IMR-90 (cell line): ENCODE results near the gene RCAN2. TPM values are rescaled to one million over a fixed set of nuclear protein-coding genes. Genes with fewer than 3 reads are reported as not detected.

Experiments used
- ATAC-seq: fragments of 200-7000 bp; cut with Tn5 transposase; 2 replicates; pipeline ENCODE4 v1.9.1; 2020; ENCODE audit warnings: low read depth, mild to moderate bottlenecking, moderate library complexity
- BruUV-seq: library from RNA; stranded (reverse); fragments of 400-500 nt; replicated peaks from 2 replicates; lab custom pipeline; 2021; lab: Mats Ljungman, UMichigan
- CTCF ChIA-PET: fragments of 300-600 bp; formaldehyde crosslinking; extraction: SDS; loops from one replicate; lab custom pipeline; 2021; ENCODE audit warnings: antibody characterized with exemption; lab: Yijun Ruan, JAX
- POLR2A ChIA-PET: fragments of 300-600 bp; sonication (Branson Sonifier 250); formaldehyde crosslinking; loops from one replicate; lab custom pipeline; 2022; ENCODE audit warnings: antibody characterized with exemption; ENCODE audit not compliant: unreplicated experiment; lab: Charles Lee
- DNase-seq: peaks from one replicate; pipeline ENCODE4 v3.0.0; 2013
- H2AFZ ChIP-seq: replicated peaks from 2 replicates; pipeline ENCODE3; 2013; ENCODE audit warnings: low read length, mild to moderate bottlenecking; ENCODE audit not compliant: poor library complexity
- H2AK5ac ChIP-seq: 2 replicates; pipeline ENCODE4 v1.6.1; 2013; ENCODE audit warnings: low read depth, low read length, inconsistent platforms
- H2AK9ac ChIP-seq: replicated peaks from 2 replicates; pipeline ENCODE3; 2013; ENCODE audit warnings: mild to moderate bottlenecking, low read depth, low read length, moderate library complexity; ENCODE audit not compliant: poor library complexity
- H2BK120ac ChIP-seq: 2 replicates; pipeline ENCODE4 v1.6.1; 2013; ENCODE audit warnings: low read depth, low read length, inconsistent platforms
- H2BK15ac ChIP-seq: 3 replicates; pipeline ENCODE4 v1.6.1; 2013; ENCODE audit warnings: low read depth, low read length, inconsistent platforms
- H2BK20ac ChIP-seq: 2 replicates; pipeline ENCODE4 v1.6.1; 2013; ENCODE audit warnings: low read depth, mild to moderate bottlenecking, inconsistent platforms, low read length, moderate library complexity
- H2BK5ac ChIP-seq: 2 replicates; pipeline ENCODE4 v1.6.1; 2013; ENCODE audit warnings: mild to moderate bottlenecking, low read depth, low read length, inconsistent platforms; ENCODE audit not compliant: poor library complexity, severe bottlenecking
- H3K14ac ChIP-seq: replicated peaks from 2 replicates; pipeline ENCODE4 v1.6.1; 2013; ENCODE audit warnings: low read depth, low read length, inconsistent platforms
- H3K18ac ChIP-seq: 2 replicates; pipeline ENCODE4 v1.6.1; 2013; ENCODE audit warnings: low read depth, low read length, control low read depth
- H3K23ac ChIP-seq: 2 replicates; pipeline ENCODE4 v1.6.1; 2013; ENCODE audit warnings: low read depth, low read length, inconsistent platforms
- H3K27ac ChIP-seq: 2 replicates; pipeline ENCODE4 v1.5.1; 2013; ENCODE audit warnings: mild to moderate bottlenecking, control low read depth, low read length; ENCODE audit not compliant: insufficient read depth
- H3K27me3 ChIP-seq: 2 replicates; pipeline ENCODE4 v1.6.1; 2013; ENCODE audit warnings: low read length; ENCODE audit not compliant: control insufficient read depth, insufficient read depth
- H3K36me3 ChIP-seq: 2 replicates; pipeline ENCODE4 v1.6.1; 2013; ENCODE audit warnings: low read length, mixed read lengths; ENCODE audit not compliant: control insufficient read depth, insufficient read depth
- H3K4ac ChIP-seq: 2 replicates; pipeline ENCODE4 v1.6.1; 2013; ENCODE audit warnings: low read depth, low read length, inconsistent platforms
- H3K4me1 ChIP-seq: 2 replicates; pipeline ENCODE4 v1.6.1; 2013; ENCODE audit warnings: low read length, mixed read lengths; ENCODE audit not compliant: control insufficient read depth, insufficient read depth
- H3K4me2 ChIP-seq: 2 replicates; pipeline ENCODE4 v1.6.1; 2013; ENCODE audit warnings: low read depth, mild to moderate bottlenecking, control low read depth, low read length, moderate library complexity
- H3K4me3 ChIP-seq: 2 replicates; pipeline ENCODE4 v1.5.1; 2013; ENCODE audit warnings: low read depth, mild to moderate bottlenecking, control low read depth, low read length, moderate library complexity; ENCODE audit not compliant: insufficient read depth
- H3K56ac ChIP-seq: 2 replicates; pipeline ENCODE4 v1.6.1; 2013; ENCODE audit warnings: low read length, inconsistent platforms; ENCODE audit not compliant: insufficient read depth; ENCODE audit errors: extremely low read depth
- H3K79me1 ChIP-seq, 2 experiments: 2 replicates each; pipeline ENCODE4 v1.6.1; 2013; ENCODE audit warnings: low read length in 2 of 2, inconsistent platforms in 1 of 2, low read depth in 1 of 2
- H3K9ac ChIP-seq: 2 replicates; pipeline ENCODE4 v1.6.1; 2013; ENCODE audit warnings: low read depth, low read length, control low read depth
- H3K9me1 ChIP-seq: 2 replicates; pipeline ENCODE4 v1.6.1; 2013; ENCODE audit warnings: low read length, inconsistent platforms; ENCODE audit not compliant: insufficient read depth
- H3K9me3 ChIP-seq: 2 replicates; pipeline ENCODE4 v1.6.1; 2013; ENCODE audit warnings: low read length; ENCODE audit not compliant: control insufficient read depth, insufficient read depth
- H4K20me1 ChIP-seq: 2 replicates; pipeline ENCODE4 v1.6.1; 2013; ENCODE audit warnings: low read length, inconsistent platforms; ENCODE audit not compliant: insufficient read depth
- H4K5ac ChIP-seq: 2 replicates; pipeline ENCODE4 v1.6.1; 2013; ENCODE audit warnings: mild to moderate bottlenecking, low read depth, low read length, control low read depth
- H4K8ac ChIP-seq, 2 experiments: 2 replicates each; pipeline ENCODE4 v1.6.1; 2013; ENCODE audit warnings: low read depth in 2 of 2, low read length in 2 of 2, control low read depth in 1 of 2, inconsistent platforms in 1 of 2
- H4K91ac ChIP-seq: 2 replicates; pipeline ENCODE4 v1.6.1; 2013; ENCODE audit warnings: low read depth, low read length, inconsistent platforms; ENCODE audit not compliant: insufficient read depth
- BHLHE40 ChIP-seq: fragments of 150-350 bp; IDR thresholded peaks from 2 replicates; pipeline ENCODE4 v1.6.1; 2016; ENCODE audit warnings: mild to moderate bottlenecking, low read depth, low read length
- MAZ ChIP-seq: IDR thresholded peaks from 2 replicates; pipeline ENCODE4 v1.6.1; 2012; ENCODE audit warnings: low read depth, mild to moderate bottlenecking, low read length, improper control_type of control experiment, moderate library complexity, borderline replicate concordance
- MXI1 ChIP-seq: IDR thresholded peaks from 2 replicates; pipeline ENCODE4 v1.6.1; 2012; ENCODE audit warnings: low read depth, mild to moderate bottlenecking, low read length, moderate library complexity, borderline replicate concordance
- POLR2A ChIP-seq: IDR thresholded peaks from 2 replicates; pipeline ENCODE4 v1.6.1; 2012; ENCODE audit warnings: mild to moderate bottlenecking, low read depth, low read length
- RAD21 ChIP-seq: IDR thresholded peaks from 2 replicates; pipeline ENCODE4 v1.6.1; 2012; ENCODE audit warnings: low read length, improper control_type of control experiment
- WGBS, 2 experiments: methylation state at CpG; one replicate each; pipeline versions ENCODE4 v1.1.5 to v1.1.7; 2013; ENCODE audit warnings: missing lambda C conversion rate in 2 of 2; ENCODE audit not compliant: insufficient read length in 1 of 2; ENCODE audit errors: extremely low coverage in 2 of 2; 5-methylcytosine and 5-hydroxymethylcytosine counted together
- dilution Hi-C: fragments of 300-500 bp; cut with HindIII; formaldehyde crosslinking; loops from one replicate; pipeline ENCODE4 v1.14.3; 2018; ENCODE audit warnings: low sequenced_read_pairs; ENCODE audit not compliant: unreplicated experiment
- in situ Hi-C: fragments of 300-500 bp; cut with MboI; formaldehyde crosslinking; loops from 3 replicates; pipeline ENCODE4 v1.14.3; 2019; ENCODE audit warnings: low sequenced_read_pairs, inconsistent platforms, mixed read lengths
- intact Hi-C: fragments of 100-400 bp; cut with micrococcal nuclease; formaldehyde crosslinking; loops from 2 replicates; pipeline ENCODE4 v1.10.0; 2022
- polyA plus RNA-seq, 3 experiments: library from polyadenylated mRNA; depleted of rRNA; stranded (reverse); fragments of >200 nt; gene quantifications; 2 replicates each; pipeline ENCODE4 v1.2.3, GENCODE V29; 2012; ENCODE audit warnings: low replicate concordance in 1 of 3
- total RNA-seq: library from RNA; depleted of rRNA; stranded (reverse); fragments of >200 nt; gene quantifications from 2 replicates; pipeline ENCODE4 v1.2.3, GENCODE V29; 2012
- TF ChIP-seq, protein P1 (sequence below): fragments of 150-350 bp; IDR thresholded peaks from 2 replicates; pipeline ENCODE4 v1.6.1; 2016; ENCODE audit warnings: low read depth, mild to moderate bottlenecking, low read length, moderate library complexity, borderline replicate concordance
- TF ChIP-seq, protein P2 (sequence below): conservative IDR thresholded peaks from 2 replicates; pipeline ENCODE4 v1.5.1; 2012; ENCODE audit warnings: mild to moderate bottlenecking, low read depth, low read length, improper control_type of control experiment

Gene RCAN2
- total and polyA plus RNA-seq, 2 of the 4 experiments (the other 2 are of a cell fraction), result 1.3 to 1.8 TPM

DNA sequence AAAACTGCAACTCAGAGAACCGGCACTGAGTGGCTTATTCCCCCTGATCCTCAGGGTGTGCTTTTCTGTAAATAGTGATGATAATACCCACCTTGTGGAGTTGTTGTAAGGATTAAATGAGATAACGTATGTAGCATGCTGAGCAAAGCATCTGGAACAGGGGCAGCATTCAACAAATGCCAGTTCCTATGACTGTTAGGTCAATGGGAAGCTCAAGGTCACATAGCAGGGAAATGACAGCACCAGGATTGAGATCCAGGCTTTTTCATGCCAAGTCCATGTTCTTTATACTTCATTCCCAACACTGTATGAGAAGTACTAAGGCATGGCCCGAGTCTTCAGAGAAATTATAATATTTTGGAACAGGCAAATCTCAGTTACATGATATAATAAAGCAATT is 5.1 kb downstream of the RCAN2 start:
- Histone ChIP-seq H2BK120ac (no peak overlapping the region), H4K91ac (no peak overlapping the region), H2AK9ac (no peak overlapping the region), H3K56ac (no peak overlapping the region), H3K27me3 (peaks cover 17% of the 10 kb centered on the region), H2BK15ac (no peak overlapping the region), H3K27ac (no peak overlapping the region), H3K9me3 (no peaks in the 10 kb centered on the region), H3K4me1 (no peaks in the 10 kb centered on the region), H4K8ac (no peak overlapping the region), H3K9ac (no peak overlapping the region), H3K79me1 (no peaks in the 10 kb centered on the region), H4K20me1 (no peaks in the 10 kb centered on the region), H2BK5ac (no peak overlapping the region), H3K4me2 (no peak overlapping the region), H2AK5ac (no peak overlapping the region), H4K5ac (no peak overlapping the region), H2AFZ (no peak overlapping the region), H3K23ac (no peak overlapping the region), H3K14ac (no peak overlapping the region), H3K36me3 (no peaks in the 10 kb centered on the region), H3K4ac (no peak overlapping the region), H3K4me3 (no peak overlapping the region), H3K9me1 (no peaks in the 10 kb centered on the region), H3K18ac (no peak overlapping the region), H2BK20ac (no peak overlapping the region)
- TF ChIP-seq BHLHE40 (no peak), POLR2A (no peak), RAD21 (no peak), MAZ (no peak), MXI1 (no peak)
- TF ChIP-seq, protein P1, sequence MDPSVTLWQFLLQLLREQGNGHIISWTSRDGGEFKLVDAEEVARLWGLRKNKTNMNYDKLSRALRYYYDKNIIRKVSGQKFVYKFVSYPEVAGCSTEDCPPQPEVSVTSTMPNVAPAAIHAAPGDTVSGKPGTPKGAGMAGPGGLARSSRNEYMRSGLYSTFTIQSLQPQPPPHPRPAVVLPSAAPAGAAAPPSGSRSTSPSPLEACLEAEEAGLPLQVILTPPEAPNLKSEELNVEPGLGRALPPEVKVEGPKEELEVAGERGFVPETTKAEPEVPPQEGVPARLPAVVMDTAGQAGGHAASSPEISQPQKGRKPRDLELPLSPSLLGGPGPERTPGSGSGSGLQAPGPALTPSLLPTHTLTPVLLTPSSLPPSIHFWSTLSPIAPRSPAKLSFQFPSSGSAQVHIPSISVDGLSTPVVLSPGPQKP, result no peak
- TF ChIP-seq, protein P2, sequence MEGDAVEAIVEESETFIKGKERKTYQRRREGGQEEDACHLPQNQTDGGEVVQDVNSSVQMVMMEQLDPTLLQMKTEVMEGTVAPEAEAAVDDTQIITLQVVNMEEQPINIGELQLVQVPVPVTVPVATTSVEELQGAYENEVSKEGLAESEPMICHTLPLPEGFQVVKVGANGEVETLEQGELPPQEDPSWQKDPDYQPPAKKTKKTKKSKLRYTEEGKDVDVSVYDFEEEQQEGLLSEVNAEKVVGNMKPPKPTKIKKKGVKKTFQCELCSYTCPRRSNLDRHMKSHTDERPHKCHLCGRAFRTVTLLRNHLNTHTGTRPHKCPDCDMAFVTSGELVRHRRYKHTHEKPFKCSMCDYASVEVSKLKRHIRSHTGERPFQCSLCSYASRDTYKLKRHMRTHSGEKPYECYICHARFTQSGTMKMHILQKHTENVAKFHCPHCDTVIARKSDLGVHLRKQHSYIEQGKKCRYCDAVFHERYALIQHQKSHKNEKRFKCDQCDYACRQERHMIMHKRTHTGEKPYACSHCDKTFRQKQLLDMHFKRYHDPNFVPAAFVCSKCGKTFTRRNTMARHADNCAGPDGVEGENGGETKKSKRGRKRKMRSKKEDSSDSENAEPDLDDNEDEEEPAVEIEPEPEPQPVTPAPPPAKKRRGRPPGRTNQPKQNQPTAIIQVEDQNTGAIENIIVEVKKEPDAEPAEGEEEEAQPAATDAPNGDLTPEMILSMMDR, result no peak
- no TSS peak for BruUV-seq
- intact Hi-C loops (no loop called here), in situ Hi-C loops (no loop called here), dilution Hi-C loops (no loop called here)
- ChIA-PET POLR2A (no interaction called here), CTCF (no interaction called here)
- no peak for ATAC-seq
- no peak for DNase-seq
- no CpG with 5 or more reads among the region's 3 CpGs for WGBS, 2 experiments
